A673 (cell line): Measurements from ENCODE around the gene TNKS1BP1. TPM values are rescaled to one million over a fixed set of nuclear protein-coding genes. Genes with fewer than 3 reads are reported as not detected.

ENCODE experiments used
- BruUV-seq: library from RNA; stranded (reverse); fragments of 400-500 nt; replicated peaks from 2 replicates; lab custom pipeline; 2021; lab: Mats Ljungman, UMichigan
- CTCF ChIA-PET: fragments of 300-600 bp; sonication (Branson Sonifier 250); formaldehyde crosslinking; loops from one replicate; lab custom pipeline; 2022; ENCODE audit warnings: antibody characterized with exemption; lab: Charles Lee
- POLR2A ChIA-PET: fragments of 300-600 bp; sonication (Branson Sonifier 250); formaldehyde crosslinking; loops from one replicate; lab custom pipeline; 2022; ENCODE audit warnings: antibody characterized with exemption; ENCODE audit not compliant: low non-redundant PET; lab: Charles Lee
- DNase-seq: peaks from one replicate; pipeline ENCODE4 v3.0.0-alpha.2; 2015; ENCODE audit warnings: low spot score
- H3K27ac ChIP-seq: fragments of 200-600 bp; sonication (generic); 2 replicates; pipeline ENCODE4 v1.5.1; 2016; ENCODE audit warnings: mixed run types, low read depth, mild to moderate bottlenecking, mixed read lengths, antibody characterized with exemption, low read length; ENCODE audit not compliant: poor library complexity, severe bottlenecking
- H3K27me3 ChIP-seq: fragments of 200-600 bp; sonication (generic); replicated peaks from 2 replicates; pipeline ENCODE4 v1.6.1; 2017; ENCODE audit warnings: mixed run types, low read depth, mild to moderate bottlenecking, mixed read lengths, antibody characterized with exemption, low read length; ENCODE audit not compliant: insufficient read depth, poor library complexity
- H3K36me3 ChIP-seq: fragments of 200-600 bp; sonication (generic); 2 replicates; pipeline ENCODE4 v1.6.1; 2016; ENCODE audit warnings: mixed run types, mild to moderate bottlenecking, mixed read lengths, antibody characterized with exemption, low read length; ENCODE audit not compliant: insufficient read depth, poor library complexity, severe bottlenecking
- H3K4me1 ChIP-seq: fragments of 200-600 bp; sonication (generic); 2 replicates; pipeline ENCODE4 v1.6.1; 2017; ENCODE audit warnings: mixed run types, mild to moderate bottlenecking, mixed read lengths, antibody characterized with exemption, low read length; ENCODE audit not compliant: insufficient read depth, poor library complexity, severe bottlenecking
- H3K4me3 ChIP-seq: fragments of 200-600 bp; sonication (generic); 2 replicates; pipeline ENCODE4 v1.5.1; 2016; ENCODE audit warnings: low read depth, mixed run types, mild to moderate bottlenecking, mixed read lengths, low read length; ENCODE audit not compliant: poor library complexity, severe bottlenecking
- H3K9me3 ChIP-seq: fragments of 200-600 bp; sonication (generic); 2 replicates; pipeline ENCODE4 v1.6.1; 2016; ENCODE audit warnings: mixed run types, low read depth, mild to moderate bottlenecking, mixed read lengths, antibody characterized with exemption, low read length; ENCODE audit not compliant: poor library complexity, severe bottlenecking
- CTCF ChIP-seq: fragments of 300-800, 200-600 bp; sonication (generic); conservative IDR thresholded peaks from 2 replicates; pipeline ENCODE4 v1.5.1; 2017; ENCODE audit warnings: low read depth, mild to moderate bottlenecking, antibody characterized with exemption, low read length, moderate library complexity, mixed read lengths
- EZH2 ChIP-seq: fragments of 200-600 bp; sonication (generic); IDR thresholded peaks from 2 replicates; pipeline ENCODE4 v1.6.1; 2017; ENCODE audit warnings: borderline replicate concordance, low read depth, mild to moderate bottlenecking, mixed read lengths, antibody characterized with exemption, low read length; ENCODE audit not compliant: poor library complexity, severe bottlenecking
- intact Hi-C: fragments of 100-400 bp; cut with micrococcal nuclease; formaldehyde crosslinking; loops from one replicate; pipeline ENCODE4 v1.10.0; 2022; ENCODE audit not compliant: unreplicated experiment
- total RNA-seq: library from RNA; stranded (reverse); gene quantifications from 2 replicates; pipeline ENCODE4 v1.2.3, GENCODE V29; 2021

Gene TNKS1BP1
- total RNA-seq, 1 experiment from 2014 or later: 80.4 TPM

- DNase-seq: no peak
- intact Hi-C loops: no loop called here
- BruUV-seq: no TSS peak
- H3K27me3 ChIP-seq: no peaks in the 10 kb centered on the region
- H3K27ac ChIP-seq: no peak overlapping the region
- no peak overlapping the region for H3K4me3 ChIP-seq
- no peaks in the 10 kb centered on the region for H3K4me1 ChIP-seq
- POLR2A ChIA-PET: no interaction called here
- CTCF ChIA-PET: no interaction called here
- no peaks in the 10 kb centered on the region for H3K9me3 ChIP-seq
- TF ChIP-seq EZH2 (no peak), CTCF (no peak)
- H3K36me3 ChIP-seq: no peaks in the 10 kb centered on the region
These were observed 46.2 kb upstream of the TNKS1BP1 start for GRCh38 chr11:57370941-57371340.

GRCh38 chr11:57370251-57370650 lies 45.5 kb upstream of the TNKS1BP1 start:
- ChIA-PET POLR2A (no interaction called here), CTCF (no interaction called here)

GRCh38 chr11:57368845-57369232 lies 44.1 kb upstream of the TNKS1BP1 start:
- no peaks in the 10 kb centered on the region for H3K4me1 ChIP-seq
- no peaks in the 10 kb centered on the region for H3K27me3 ChIP-seq
- H3K4me3 ChIP-seq: no peak overlapping the region
- ChIA-PET POLR2A (no interaction called here), CTCF (no interaction called here)
- no peak for DNase-seq
- BruUV-seq: no TSS peak
- H3K27ac ChIP-seq: no peak overlapping the region
- no peaks in the 10 kb centered on the region for H3K9me3 ChIP-seq
- TF ChIP-seq CTCF (no peak), EZH2 (no peak)
- intact Hi-C loops: no loop called here
- H3K36me3 ChIP-seq: no peaks in the 10 kb centered on the region

More at GRCh38 chr11:57370251-57370650, 45.5 kb upstream of the TNKS1BP1 start:
- no TSS peak for BruUV-seq
- Histone ChIP-seq H3K4me1 (no peaks in the 10 kb centered on the region), H3K9me3 (no peaks in the 10 kb centered on the region), H3K27ac (no peak overlapping the region), H3K36me3 (no peaks in the 10 kb centered on the region), H3K27me3 (no peaks in the 10 kb centered on the region), H3K4me3 (no peak overlapping the region)
- DNase-seq: no peak
- TF ChIP-seq CTCF (no peak), EZH2 (no peak)
- intact Hi-C loops: no loop called here
